ENCODE data around the gene ADAMTS18.

The ADAMTS18 gene

DNA sequence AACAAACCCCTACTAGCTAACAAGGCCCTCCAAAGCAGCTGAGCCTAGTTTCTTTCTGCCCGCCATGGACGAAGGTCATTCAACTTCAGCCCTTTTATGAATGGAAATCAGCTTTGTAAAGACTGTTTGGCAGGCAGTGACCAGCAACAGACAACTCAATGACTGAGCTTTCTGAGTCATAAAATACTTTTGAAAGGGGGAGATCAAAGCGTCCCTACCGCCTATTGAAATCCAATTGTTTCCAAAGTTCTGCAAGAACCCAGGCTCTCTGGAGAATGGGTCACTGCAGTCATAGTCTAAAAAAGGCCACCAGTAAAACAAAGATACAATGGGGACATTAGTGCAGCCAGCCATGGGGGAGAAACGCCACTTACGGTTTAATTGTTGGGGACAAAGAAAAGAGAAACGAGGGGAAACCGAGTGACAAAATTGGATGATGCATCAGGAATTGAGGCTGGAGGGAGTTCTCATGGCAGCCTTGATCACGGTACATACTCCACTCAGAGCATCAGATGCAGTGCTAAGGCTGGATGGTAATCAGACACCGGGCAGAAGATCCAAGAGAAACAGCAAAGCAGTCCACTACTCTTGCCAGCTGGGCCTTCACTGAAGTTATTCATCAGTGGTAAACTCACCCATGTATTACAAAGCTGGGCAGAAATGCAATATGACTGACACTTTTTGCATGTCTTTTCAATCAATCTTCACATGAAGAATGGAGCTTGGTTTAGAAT lies 9.8 kb downstream of the ADAMTS18 start:
- no peak for DNase-seq (ENCODE audit: low spot score in 2 of 2)
- H3K27me3 ChIP-seq (ENCODE audit: low read depth), result no peaks in the 10 kb centered on the region
- no peak overlapping the region for H3K4me3 ChIP-seq
- in situ Hi-C loops (cut with MboI; ENCODE audit: low sequenced_read_pairs), result no loop called here
- H3K4me1 ChIP-seq, result no peaks in the 10 kb centered on the region
- H3K9me3 ChIP-seq, result no peaks in the 10 kb centered on the region
- no peaks in the 10 kb centered on the region for H3K36me3 ChIP-seq (replicated peaks)

DNA sequence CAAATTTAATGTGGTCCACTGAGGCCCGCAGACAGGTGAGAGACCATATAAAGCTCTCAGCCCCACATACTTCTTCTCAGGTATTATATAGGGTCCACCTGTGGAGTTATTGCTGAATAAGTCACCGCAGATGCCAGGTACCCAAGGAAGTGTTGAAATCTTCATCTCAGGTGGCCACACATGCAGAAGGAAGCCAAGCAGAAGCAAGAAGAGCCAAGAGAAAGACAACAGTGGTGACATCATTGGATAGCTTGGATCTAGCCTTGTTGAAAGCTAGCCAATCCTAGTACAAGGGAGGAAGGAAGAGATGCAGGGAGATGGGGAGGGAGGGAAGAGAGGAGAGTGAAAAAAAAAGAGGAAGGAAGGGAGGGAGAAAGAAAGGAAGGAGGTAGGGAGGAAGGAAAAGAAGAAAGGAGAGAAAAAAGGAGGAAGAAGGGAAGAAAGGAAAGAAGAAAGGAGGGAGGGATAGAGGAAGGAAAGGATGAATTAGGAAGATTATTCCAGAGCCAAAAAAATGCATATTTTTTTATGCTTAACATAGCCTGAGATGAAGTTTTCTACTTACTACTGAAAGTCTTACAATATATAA lies 12.5 kb downstream of the ADAMTS18 start:
- in situ Hi-C loops (cut with MboI; ENCODE audit: low sequenced_read_pairs), result no loop called here
- DNase-seq (ENCODE audit: low spot score in 2 of 2), result no peak
- H3K4me3 ChIP-seq, result no peak overlapping the region
- no peaks in the 10 kb centered on the region for H3K9me3 ChIP-seq
- H3K4me1 ChIP-seq, result no peaks in the 10 kb centered on the region
- no peaks in the 10 kb centered on the region for H3K36me3 ChIP-seq (replicated peaks)
- H3K27me3 ChIP-seq (ENCODE audit: low read depth), result no peaks in the 10 kb centered on the region

DNA sequence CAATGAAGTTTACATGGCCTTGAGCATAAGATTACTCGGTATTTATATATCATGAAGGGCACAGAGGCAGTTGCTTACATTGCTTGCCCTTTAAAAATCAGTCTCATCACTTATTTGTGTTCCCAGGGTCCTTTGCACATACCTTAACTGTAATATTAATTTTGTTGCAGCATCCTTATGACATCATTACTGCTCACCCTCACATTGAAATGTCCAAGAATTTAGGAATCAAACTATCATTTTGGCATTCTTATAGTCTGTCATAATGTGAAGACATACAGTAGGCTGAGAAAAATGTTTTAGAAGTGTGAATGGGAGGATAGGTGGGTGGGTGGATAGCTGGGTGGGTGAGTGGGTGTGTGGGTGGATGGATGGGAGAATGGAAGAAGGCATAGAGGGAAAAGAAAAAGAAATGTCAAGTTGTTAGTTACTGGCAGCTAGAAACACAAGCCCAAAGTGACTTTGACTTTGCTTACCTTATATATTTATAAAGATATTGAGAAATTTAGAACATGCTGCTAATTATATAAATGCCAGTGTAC lies 17.8 kb downstream of the ADAMTS18 start:
- in situ Hi-C loops (cut with MboI; ENCODE audit: low sequenced_read_pairs), result no loop called here
- no peaks in the 10 kb centered on the region for H3K9me3 ChIP-seq
- no peak overlapping the region for H3K4me3 ChIP-seq

DNA sequence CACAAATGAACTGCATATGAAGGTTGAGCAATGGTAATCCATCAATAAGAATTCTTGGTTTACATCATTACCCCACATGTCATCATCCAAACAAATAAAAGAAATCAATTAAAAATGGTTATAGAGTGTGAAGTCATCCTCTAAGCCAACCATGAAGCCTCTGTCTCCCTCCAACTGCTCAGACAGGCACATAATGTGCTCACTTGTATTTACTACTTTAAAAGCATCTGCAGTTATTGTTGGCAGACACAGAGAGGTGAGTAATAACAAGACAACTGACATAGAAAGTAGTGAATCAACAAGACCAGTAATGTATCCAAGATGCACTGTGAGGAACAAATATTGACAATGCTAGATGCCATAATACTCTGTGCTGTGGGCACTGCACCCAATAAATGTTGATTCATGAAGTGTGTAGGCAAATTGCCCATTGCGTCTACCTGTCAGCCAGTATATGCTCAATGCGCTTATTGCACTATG lies 20.0 kb downstream of the ADAMTS18 start:
- no peak for DNase-seq (ENCODE audit: low spot score in 2 of 2)
- in situ Hi-C loops (cut with MboI; ENCODE audit: low sequenced_read_pairs), result no loop called here
- Histone ChIP-seq H3K9me3 (no peaks in the 10 kb centered on the region), H3K4me3 (no peak overlapping the region), H3K4me1 (no peaks in the 10 kb centered on the region), H3K36me3 (replicated peaks) (no peaks in the 10 kb centered on the region), H3K27me3 (ENCODE audit: low read depth) (no peaks in the 10 kb centered on the region)

More for the DNA sequence above, 17.8 kb downstream of the ADAMTS18 start:
- no peaks in the 10 kb centered on the region for H3K4me1 ChIP-seq
- DNase-seq (ENCODE audit: low spot score in 2 of 2), result no peak
- H3K36me3 ChIP-seq (replicated peaks), result no peaks in the 10 kb centered on the region
- H3K27me3 ChIP-seq (ENCODE audit: low read depth), result no peaks in the 10 kb centered on the region

DNA sequence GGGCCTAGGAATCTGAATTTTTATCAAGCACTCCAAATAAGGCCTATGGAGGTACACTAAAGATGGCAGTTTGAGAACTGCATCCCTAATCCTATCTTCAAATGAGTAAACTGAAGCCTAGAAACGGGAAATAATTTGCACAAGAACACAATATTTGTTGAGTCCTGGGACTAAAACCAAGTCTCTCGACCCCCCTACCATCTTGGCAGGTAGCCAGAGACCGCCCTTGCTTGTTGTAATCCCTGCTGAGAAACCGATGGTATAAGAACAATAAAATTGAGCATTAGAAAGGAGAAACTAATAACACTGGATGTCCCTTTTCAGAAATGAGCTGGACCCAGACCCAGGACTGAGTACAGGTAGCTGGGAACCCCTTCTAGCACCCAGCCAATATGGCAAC lies 24.4 kb downstream of the ADAMTS18 start:
- Histone ChIP-seq H3K4me3 (no peak overlapping the region), H3K4me1 (no peaks in the 10 kb centered on the region), H3K9me3 (no peaks in the 10 kb centered on the region), H3K27me3 (ENCODE audit: low read depth) (no peaks in the 10 kb centered on the region), H3K36me3 (replicated peaks) (no peaks in the 10 kb centered on the region)
- in situ Hi-C loops (cut with MboI; ENCODE audit: low sequenced_read_pairs), result no loop called here
- DNase-seq (ENCODE audit: low spot score in 2 of 2), result no peak

DNA sequence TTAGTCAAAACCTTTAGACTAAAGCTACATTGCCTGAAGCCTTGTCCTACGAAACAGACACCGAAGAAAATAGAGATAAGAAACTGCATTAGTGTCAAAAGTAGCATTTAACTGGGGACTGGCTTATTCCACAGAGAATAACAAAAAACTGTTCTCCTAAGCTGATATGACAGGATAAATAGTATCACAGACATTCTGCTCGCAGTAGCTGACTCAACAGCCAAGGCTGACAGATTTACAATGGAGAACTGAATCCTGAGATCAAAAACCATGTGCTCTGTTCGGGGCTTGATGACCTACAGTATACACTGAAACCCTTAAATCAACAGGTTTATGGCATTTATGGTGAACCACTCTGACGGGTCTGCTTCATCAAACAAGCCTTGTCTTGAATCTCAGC lies 25.5 kb downstream of the ADAMTS18 start:
- no peaks in the 10 kb centered on the region for H3K9me3 ChIP-seq
- no peaks in the 10 kb centered on the region for H3K4me1 ChIP-seq
- H3K27me3 ChIP-seq (ENCODE audit: low read depth), result no peaks in the 10 kb centered on the region
- no peak for DNase-seq (ENCODE audit: low spot score in 2 of 2)
- no peak overlapping the region for H3K4me3 ChIP-seq
- H3K36me3 ChIP-seq (replicated peaks), result no peaks in the 10 kb centered on the region
- in situ Hi-C loops (cut with MboI; ENCODE audit: low sequenced_read_pairs), result no loop called here

DNA sequence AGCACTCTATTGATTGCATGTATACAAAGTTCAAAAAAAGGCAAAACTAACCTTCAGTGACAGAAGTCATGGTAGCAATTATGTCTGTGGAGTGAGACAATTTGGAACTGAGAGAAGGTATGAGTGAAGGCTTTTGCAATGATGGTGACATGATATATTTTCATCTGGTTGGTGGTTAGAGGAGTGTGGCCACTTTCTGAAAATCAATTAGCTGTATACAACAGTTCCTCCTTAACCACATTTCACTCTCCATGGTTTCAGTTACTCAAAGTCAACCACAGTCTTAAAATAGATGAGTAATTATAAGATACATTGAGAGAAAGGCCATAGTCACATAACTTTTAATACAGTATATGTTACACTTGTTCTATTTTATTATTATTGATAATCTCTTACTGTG lies 26.2 kb downstream of the ADAMTS18 start:
- no peaks in the 10 kb centered on the region for H3K36me3 ChIP-seq (replicated peaks)
- in situ Hi-C loops (cut with MboI; ENCODE audit: low sequenced_read_pairs), result no loop called here
- H3K27me3 ChIP-seq (ENCODE audit: low read depth), result no peaks in the 10 kb centered on the region
- DNase-seq (ENCODE audit: low spot score in 2 of 2), result no peak
- no peaks in the 10 kb centered on the region for H3K9me3 ChIP-seq
- H3K4me1 ChIP-seq, result no peaks in the 10 kb centered on the region
- no peak overlapping the region for H3K4me3 ChIP-seq

DNA sequence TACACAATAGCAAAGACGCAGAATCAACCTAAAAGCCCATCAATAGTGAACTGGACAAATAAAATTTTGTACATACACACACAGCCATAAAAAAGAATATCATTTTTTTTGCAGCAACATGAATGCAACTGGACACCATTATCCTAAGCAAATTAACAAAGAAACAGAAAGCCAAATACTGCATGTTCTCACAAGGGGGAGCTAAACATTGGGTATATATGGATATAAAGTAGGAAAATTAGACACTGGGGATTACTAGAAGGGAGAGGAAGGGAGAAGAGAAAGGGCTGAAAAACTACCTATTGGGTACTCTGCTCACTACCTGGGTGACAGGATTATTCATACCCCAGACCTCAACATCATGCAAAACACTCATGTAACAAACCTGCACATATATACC lies 28.2 kb downstream of the ADAMTS18 start:
- Histone ChIP-seq H3K4me3 (no peak overlapping the region), H3K4me1 (no peaks in the 10 kb centered on the region), H3K9me3 (no peaks in the 10 kb centered on the region), H3K36me3 (replicated peaks) (no peaks in the 10 kb centered on the region), H3K27me3 (ENCODE audit: low read depth) (no peaks in the 10 kb centered on the region)
- no peak for DNase-seq (ENCODE audit: low spot score in 2 of 2)
- in situ Hi-C loops (cut with MboI; ENCODE audit: low sequenced_read_pairs), result no loop called here

DNA sequence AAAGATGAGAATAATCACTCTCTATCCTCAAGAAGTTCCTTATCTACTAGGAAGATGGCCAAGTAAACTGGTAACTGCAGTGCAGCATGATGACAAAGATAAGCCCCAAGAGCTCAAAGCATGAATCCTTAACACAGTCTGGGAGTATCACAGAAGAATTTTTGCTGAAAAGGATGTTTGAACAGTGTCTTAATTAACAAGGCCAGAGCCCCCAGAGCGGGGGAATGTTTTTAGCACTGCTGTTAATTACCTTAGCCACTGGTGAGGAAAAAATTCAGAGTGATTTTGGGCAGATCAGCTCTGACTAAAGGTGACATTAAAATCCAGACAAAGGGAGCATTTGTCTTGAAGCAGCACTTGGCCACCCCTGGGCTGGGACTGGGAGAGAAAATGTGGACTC lies 30.1 kb downstream of the ADAMTS18 start:
- Histone ChIP-seq H3K4me1 (no peaks in the 10 kb centered on the region), H3K9me3 (no peaks in the 10 kb centered on the region), H3K4me3 (no peak overlapping the region), H3K27me3 (ENCODE audit: low read depth) (no peaks in the 10 kb centered on the region), H3K36me3 (replicated peaks) (no peaks in the 10 kb centered on the region)
- in situ Hi-C loops (cut with MboI; ENCODE audit: low sequenced_read_pairs), result no loop called here
- DNase-seq (ENCODE audit: low spot score in 2 of 2), result no peak

DNA sequence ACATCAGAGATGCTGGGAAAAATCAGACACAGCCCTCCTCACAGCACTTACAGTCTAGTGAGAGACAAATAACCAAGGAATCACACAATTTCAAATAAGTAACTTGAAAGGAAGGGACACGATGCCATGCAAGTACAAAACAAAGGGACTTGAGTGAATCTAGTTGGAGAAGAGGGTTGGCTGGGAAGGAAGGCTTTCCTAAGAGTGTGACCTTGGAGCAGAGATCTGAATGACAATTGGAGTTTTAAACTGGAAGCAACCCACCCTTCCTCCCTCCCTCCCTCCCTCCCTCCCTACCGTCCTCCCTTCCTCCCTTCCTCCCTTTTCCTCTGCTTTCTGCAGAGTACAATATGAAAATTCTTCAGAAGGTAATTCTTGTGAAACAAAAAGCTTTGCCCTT lies 31.1 kb downstream of the ADAMTS18 start:
- no peak overlapping the region for H3K4me3 ChIP-seq
- in situ Hi-C loops (cut with MboI; ENCODE audit: low sequenced_read_pairs), result no loop called here

DNA sequence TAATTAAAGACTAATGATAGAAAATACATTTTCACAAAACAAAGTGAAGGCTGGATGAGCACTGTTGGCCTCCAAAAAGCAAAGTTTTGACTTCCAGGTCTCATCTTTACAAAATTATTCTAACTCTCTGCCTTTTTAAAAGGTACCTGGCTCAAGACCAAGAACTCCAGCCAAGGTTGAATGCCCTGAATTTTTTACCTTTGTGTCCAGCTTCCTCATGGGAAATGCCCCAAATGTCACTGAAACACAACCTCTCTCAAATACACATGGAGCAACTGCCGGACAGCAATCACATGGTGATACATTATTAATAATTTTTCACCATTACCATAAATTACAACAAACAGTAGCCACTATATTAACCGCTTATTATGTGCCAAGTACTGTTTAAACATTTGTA lies 32.2 kb downstream of the ADAMTS18 start:
- Histone ChIP-seq H3K9me3 (no peaks in the 10 kb centered on the region), H3K36me3 (replicated peaks) (no peaks in the 10 kb centered on the region), H3K4me3 (no peak overlapping the region), H3K4me1 (no peaks in the 10 kb centered on the region), H3K27me3 (ENCODE audit: low read depth) (no peaks in the 10 kb centered on the region)
- in situ Hi-C loops (cut with MboI; ENCODE audit: low sequenced_read_pairs), result no loop called here
- DNase-seq (ENCODE audit: low spot score in 2 of 2), result no peak

More for the DNA sequence above, 31.1 kb downstream of the ADAMTS18 start:
- no peak for DNase-seq (ENCODE audit: low spot score in 2 of 2)
- H3K27me3 ChIP-seq (ENCODE audit: low read depth), result no peaks in the 10 kb centered on the region
- H3K36me3 ChIP-seq (replicated peaks), result no peaks in the 10 kb centered on the region
- H3K9me3 ChIP-seq, result no peaks in the 10 kb centered on the region
- H3K4me1 ChIP-seq, result no peaks in the 10 kb centered on the region

DNA sequence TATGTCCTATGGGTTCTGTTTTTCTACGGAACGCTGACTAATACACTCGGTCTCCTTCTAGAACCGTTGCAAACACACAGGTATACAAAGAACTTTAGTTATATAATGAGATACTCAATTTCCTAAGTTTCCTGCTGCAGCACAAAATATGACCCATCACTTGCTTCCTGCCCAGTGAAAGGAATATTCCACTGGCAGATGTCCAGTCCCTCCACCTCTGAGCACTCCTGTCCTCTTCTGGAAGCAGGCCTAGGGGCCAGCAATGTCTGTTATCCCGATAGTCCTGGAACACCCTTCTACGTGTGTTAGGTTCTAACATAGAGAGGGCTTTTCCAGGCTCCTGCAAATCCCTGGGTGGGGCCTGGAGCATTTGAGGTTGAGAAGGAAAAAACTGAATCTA lies 32.7 kb downstream of the ADAMTS18 start:
- DNase-seq (ENCODE audit: low spot score in 2 of 2), result no peak
- no peaks in the 10 kb centered on the region for H3K9me3 ChIP-seq
- in situ Hi-C loops (cut with MboI; ENCODE audit: low sequenced_read_pairs), result no loop called here
- H3K4me3 ChIP-seq, result no peak overlapping the region
- no peaks in the 10 kb centered on the region for H3K36me3 ChIP-seq (replicated peaks)
- H3K4me1 ChIP-seq, result no peaks in the 10 kb centered on the region
- no peaks in the 10 kb centered on the region for H3K27me3 ChIP-seq (ENCODE audit: low read depth)

DNA sequence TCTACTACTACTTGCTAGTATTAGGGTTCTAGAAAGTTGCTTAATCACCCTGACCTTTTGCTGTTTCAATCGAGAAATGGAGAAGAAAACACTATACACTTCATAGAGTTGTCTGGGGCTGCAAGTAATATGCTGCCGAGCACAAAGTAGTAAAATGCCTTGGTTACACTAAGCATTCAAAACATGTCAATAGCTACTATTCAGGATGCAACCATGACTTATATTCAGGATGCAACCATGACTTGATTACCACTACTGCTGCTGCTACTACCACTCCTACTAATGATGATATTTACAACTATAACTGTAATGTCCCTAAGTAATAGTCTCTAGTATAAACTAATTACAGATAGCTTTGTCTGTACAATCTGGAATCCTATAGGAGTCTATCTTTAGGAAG lies 35.3 kb downstream of the ADAMTS18 start:
- Histone ChIP-seq H3K27me3 (ENCODE audit: low read depth) (no peaks in the 10 kb centered on the region), H3K4me3 (no peak overlapping the region), H3K9me3 (no peaks in the 10 kb centered on the region), H3K4me1 (no peaks in the 10 kb centered on the region), H3K36me3 (replicated peaks) (no peaks in the 10 kb centered on the region)
- in situ Hi-C loops (cut with MboI; ENCODE audit: low sequenced_read_pairs), result no loop called here
- DNase-seq (ENCODE audit: low spot score in 2 of 2), result no peak

DNA sequence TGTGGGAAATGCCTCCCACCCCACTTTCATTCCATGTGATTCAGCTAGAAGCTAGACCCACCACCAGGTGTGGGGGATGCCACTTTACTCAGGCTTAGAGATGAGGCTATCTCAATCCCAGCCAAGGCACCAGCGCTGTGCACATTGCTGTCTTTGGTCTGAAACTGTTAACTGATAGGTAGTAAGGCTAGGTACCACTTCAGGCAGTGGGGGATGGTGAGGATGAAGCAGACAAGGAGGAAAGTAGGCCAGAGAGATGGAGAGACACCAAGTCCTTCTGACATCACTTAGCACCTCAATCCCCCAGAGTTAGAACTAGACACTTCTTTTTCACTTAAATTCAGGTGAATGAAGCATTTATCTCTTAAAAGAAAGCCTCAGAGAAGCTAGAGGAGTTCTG lies 35.8 kb downstream of the ADAMTS18 start:
- no peaks in the 10 kb centered on the region for H3K4me1 ChIP-seq
- H3K36me3 ChIP-seq (replicated peaks), result no peaks in the 10 kb centered on the region
- in situ Hi-C loops (cut with MboI; ENCODE audit: low sequenced_read_pairs), result no loop called here
- H3K9me3 ChIP-seq, result no peaks in the 10 kb centered on the region
- no peak for DNase-seq (ENCODE audit: low spot score in 2 of 2)
- no peak overlapping the region for H3K4me3 ChIP-seq
- H3K27me3 ChIP-seq (ENCODE audit: low read depth), result no peaks in the 10 kb centered on the region

Data from HAP-1 (cell line).